ENCODE results near the gene DDC.
"Not testable (repeated sequence)": the region's sequence is repeated elsewhere in the genome, so short reads cannot be mapped to it uniquely, and the experiment has no call there.

DDC gene

DNA sequence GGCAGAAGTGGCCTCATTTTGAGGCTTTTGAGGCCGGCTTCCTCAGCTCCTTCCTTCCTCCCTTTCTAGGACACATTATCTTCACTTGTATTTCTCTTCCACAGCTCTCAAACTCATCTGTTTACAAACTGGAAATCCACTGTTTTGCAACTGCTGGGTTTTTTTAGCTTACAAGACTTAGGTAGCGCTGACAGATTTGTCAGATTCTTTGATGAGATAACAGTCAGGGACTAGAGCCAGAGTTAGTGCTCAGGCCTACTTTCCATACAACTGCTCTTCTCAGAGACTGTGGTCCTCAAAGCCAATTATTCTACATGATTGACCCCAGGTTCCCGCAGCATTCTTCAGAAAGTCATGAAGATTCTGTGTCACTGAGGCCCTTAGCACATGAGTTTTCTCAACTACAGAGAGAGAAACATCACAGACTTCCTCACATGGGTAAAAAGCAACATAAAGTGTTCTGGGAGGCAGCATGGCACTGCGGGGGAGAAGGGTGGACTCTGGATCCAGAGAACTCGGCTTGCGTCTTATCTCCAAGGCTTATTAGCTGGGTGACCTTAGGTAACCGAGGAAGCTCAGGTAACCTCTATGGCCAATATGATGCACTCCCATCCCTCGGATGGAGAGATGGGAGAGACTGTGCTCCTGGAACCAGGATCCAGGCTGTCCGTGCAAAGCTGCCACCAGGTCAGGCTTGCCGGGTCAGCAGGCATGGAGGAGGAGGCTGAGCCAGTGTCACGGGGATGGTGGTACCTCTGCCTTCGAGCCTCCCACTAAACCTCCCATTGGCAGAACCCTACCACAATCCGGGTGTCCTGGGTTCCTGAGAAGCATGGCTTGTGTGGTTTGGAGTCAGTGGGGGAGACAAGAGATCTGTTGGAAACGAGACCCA lies 10.5 kb downstream of the DDC start:
- no peak for DNase-seq (ENCODE audit: low spot score)

DNA sequence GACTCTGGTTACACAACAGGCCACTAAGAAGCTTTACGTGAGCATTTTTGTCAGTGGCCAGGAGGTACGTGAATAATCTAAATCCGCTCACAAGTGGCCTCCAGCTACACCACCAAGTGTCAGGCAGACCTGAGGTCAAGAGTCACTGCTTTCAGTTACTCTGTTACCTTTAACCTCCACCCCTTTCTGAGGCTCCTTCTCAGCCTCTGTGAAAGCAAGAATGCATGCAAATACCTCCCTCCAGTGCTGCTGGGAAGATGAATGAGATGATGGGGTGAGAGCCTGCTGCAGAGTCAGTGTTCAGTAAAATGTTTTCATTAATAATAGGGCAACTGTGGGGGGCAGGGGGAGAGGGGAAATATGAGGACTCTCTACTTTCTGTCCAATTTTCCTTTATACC lies 11.2 kb downstream of the DDC start:
- DNase-seq (ENCODE audit: low spot score): no peak

DNA sequence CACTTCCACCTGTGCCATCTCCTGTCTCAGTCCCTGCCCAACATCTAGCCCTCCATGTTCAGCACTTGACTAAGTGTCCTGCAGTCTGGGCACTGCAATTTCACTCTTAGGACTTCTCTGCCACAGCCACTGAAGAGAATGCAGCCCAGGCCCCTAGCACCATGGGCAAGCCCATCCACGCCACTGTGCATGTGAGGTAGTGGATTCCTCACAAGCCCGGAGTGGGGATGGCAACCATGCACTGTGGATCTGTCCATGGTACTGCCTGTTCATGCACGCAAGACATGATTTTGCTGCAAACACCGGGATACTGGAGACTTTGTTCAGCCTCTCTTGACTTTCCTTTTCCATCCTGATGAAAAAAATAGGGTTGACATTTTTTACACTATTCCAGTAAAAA lies 12.3 kb downstream of the DDC start:
- DNase-seq (ENCODE audit: low spot score): peak; percentile 54

DNA sequence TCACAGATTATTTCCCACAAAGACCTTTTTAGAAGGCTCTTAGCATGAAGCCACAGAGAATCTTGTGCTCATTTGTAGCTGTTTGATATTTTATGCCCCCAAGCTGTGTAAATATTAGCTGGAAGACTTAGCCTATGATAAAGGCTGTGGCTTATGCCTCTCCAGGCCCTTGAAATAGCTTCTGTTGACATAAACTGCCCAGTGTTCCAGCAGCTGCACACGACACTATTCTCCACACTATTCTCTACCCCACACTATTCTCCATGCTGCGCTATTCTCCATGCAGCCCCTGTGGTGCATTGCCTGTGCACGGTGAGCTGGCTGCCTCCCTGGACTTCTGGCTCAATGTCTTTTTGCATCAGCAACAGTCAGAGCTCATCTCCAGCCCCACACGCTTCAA lies 13.1 kb downstream of the DDC start:
- no peak for DNase-seq (ENCODE audit: low spot score)

DNA sequence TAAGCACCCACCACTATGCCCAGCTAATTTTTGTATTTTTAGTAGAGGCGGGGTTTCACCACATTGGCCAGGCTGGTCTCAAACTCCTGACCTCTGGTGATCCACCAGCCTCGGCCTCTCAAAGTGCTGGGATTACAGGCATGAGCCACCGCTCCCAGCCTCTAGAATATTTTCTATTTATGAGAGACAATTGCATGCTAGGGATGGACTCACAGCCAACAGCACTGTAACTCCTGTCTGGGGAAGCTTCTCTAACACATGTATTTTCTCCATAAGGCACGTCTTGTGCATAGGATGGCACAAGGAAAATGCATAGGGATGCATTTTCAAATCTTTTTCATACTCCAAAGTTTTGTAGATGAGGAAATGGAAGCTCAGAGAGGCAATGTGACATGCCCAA lies 19.6 kb downstream of the DDC start:
- DNase-seq (ENCODE audit: low spot score): not testable (repeated sequence)

DNA sequence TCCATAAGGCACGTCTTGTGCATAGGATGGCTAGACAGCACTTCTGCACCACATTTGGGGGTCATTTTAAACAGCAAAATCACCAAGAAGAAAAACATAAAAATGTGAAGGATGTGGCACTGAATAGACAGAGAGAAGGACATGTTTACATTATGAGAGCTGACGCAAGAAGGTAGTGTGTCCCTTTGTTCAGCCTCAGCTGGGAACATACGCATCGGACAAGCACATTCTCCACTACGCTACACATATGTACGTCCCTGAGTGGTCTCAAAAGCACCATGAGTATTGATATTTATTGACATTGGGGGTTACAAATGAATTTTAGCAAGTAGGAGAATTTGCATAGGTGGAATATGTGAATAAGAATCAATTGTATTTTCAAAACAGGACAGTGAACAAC lies 20.2 kb downstream of the DDC start:
- no peak for DNase-seq (ENCODE audit: low spot score)

DNA sequence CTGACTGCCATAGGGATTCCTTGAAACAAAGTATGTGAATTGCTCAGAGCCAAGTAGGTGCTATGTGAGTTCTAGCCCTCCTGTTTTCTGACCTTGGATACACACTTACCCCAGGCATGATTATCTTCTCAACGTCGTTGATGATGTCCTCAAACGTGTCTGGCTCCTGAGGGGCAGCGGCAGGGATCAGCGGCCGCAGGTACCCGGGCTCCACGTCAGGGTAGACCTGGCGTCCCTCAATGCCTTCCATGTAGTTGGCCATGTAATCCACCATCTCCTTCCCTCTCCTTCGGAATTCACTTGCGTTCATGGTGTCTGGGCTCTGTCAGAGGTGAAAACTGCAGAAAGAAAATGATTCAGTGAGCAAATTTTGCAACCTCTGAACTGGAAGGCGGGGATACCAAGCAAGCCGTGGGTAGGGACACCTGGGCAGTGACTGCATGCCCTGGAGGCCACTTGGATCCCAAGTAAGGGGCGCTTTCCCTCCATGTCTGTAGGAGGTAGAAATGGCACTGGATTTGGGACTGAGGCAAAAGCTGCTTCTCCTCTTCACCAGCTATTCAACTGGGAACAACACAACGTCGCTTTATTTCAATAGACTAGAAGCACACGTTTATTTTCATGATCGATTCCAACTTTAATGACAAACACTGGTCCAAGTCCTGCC lies 21.3 kb downstream of the DDC start:
- no peak for DNase-seq (ENCODE audit: low spot score)

DNA sequence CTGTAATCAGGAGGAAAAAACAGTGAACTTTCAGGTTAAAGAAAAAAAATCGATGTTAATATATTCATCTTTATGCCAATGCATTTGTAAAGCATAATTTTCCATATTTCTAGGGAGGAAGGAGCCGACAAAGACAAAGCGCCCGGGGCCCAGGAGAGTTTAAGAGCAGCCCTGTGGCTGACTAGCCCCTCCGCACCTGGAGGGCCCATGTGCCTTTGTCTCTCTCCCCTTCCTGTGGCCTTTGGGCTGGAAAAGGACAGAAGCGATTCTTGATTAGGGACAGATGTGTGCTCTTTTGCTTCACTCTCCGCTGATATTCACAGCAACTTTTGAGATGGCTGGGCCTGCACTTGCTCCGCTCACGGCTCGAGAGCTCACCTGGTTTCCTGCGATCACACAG lies 23.1 kb downstream of the DDC start:
- no peak for DNase-seq (ENCODE audit: low spot score)

DNA sequence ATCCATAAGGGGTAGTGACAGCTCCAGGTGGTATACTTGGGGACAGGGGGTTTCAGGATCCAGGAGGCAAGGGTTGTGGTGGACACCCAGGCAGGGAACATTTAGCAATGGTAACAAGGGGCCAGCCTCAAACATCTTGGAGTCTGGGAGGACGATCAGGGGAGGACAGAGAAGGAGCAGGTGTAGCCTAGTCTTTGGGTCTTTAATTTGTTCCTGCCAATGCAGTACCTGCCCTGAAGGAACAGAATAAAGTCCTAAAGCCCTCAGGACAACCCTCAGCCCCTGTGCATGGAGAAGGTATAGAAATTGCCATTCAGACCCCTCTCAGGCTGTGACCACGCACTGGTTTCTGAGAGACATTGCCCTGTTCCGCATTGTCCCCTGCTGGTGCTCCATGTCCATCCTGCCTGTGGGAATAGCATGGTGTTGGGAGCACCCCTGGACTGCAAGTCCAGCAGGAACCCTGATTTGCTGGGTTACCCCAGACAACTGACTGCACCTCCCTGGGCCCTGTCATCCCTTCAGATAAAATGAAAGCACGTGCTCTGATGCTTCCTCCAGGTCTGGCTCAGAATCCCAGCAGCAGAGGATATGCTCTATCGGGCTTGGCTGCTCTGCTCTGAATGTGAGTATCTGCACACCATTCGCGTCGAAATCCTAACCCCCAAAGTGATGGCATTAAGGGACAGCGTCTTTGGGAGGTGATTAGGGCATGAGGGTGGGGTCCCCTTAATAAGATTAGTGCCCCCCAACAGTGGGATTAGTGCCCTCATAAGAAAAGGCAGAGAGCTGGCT lies 24.2 kb downstream of the DDC start:
- DNase-seq (ENCODE audit: low spot score): no peak

DNA sequence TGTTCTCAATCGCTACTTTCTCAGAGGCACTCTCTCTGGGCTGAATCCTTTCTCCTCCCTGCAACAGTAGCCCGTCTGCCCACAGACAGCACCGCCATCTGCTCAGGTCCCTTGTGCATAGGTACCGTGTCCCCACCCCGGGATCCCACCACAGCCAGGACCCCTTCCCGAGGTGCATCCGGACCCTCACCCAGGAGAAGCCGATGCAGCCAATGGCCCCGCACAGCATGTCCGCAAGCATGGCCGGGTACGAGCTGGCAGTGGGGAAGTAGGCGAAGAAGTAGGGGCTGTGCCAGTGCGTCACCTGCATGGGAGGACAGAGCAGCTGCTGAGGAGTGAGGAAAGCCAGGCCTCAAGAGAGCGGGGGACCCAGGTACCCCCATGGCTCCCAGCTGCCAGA lies 25.5 kb downstream of the DDC start:
- no peak for DNase-seq (ENCODE audit: low spot score)

DNA sequence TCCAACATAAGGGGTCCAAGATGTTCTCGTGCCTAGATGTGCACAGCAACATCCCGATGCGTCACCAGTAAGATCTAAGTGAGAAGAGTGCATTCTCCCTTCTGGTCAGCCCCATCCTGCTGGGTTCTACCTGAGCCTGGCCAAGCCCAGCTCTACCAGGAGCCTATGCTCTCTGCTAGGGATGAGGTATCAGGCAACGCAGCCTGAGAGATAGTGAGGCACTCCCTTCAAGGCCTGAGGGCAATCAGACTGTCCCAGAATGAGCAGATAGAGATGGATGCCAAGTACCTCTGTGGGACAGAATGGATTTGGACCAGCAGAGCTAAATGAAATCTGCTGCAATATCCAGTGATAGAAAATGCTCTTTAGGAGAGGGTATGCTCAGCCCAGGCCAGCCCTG lies 26.7 kb downstream of the DDC start:
- DNase-seq (ENCODE audit: low spot score): no peak

DNA sequence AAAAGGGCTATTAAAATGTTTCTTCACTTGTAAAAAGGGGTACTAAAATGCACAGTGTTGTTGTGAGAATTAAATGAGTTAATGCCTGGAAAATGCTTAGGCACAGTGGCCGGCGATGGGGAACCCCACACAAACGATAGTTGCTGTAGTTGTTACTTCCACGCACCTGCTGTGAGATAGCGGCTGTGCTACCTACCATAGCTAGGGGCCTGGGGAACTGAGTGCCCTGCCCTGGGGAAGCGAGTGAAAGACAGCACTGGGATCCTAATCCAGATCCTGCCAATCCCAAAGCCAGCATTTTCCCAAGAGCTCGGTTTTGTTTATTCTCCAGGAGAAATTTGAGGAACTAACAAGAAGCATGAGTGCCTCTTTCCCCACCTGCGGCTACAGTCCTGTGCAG lies 27.8 kb downstream of the DDC start:
- DNase-seq (ENCODE audit: low spot score): no peak

DNA sequence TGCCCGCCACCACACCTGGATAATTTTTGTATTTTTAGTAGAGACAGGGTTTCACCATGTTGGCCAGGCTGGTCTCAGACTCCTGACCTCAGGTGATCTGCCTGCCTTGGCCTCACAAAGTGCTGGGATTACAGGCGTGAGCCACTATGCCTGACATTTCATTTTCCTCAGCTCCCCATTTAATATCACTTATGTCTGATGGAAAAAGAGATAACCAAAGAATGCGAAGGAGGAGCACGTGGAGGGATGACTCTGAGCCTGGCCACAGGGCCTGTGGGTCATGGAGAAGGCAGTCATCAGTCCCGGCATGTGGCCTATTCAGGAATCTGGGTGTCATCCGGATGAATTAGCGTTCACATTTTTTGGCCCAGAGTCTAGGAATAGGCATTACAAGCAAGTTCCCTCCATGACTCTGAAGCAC lies 29.9 kb downstream of the DDC start:
- peak; percentile 64 for DNase-seq (ENCODE audit: low spot score)

DNA sequence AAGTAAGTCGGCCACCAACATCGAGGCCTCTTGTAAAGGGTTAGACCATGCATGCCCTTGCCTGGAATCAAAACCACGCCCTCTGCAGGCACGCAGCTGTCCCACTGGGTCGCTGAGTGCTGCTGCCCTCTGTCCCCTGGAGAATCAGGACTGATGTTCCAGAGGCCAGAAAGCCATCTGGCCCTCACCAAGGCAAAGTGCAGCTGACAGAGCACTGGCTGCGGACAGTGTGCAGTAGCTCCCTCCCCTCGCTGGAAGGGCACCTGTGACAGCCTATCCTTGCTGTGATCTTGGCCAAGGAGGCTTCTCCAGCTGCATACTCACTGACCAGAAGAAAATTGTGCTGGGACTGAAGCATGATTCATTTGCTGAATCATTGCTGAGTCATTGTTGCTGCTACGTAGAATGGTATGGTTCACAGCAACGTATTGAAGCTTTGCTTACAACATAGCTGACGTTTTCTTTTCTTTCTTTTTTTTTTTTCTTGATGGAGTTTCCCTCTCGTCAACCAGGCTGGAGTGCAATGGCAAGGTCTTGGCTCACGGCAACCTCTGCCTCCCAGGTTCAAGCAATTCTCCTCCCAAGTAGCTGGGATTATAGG lies 30.4 kb downstream of the DDC start:
- DNase-seq (ENCODE audit: low spot score): peak; percentile 84

DNA sequence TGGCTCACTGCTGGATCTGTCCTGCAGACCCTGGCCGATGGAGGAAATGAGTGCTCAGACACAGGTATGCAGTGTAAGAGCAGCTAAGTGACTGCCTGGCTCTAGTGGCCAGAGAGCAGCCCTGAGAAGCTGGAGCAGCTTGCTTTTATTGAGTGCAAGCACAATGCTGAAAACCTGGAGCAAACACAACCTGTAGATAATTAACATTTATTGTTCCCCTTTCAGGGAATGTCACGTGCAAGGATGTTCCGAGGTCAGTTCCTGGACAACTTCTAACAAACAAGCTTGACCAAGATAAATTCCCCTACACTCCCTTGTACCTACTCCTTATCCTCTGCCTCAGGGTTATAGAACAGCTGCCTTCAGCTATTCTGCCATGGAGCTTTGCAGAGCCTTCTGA lies 31.3 kb downstream of the DDC start:
- no peak for DNase-seq (ENCODE audit: low spot score)

DNA sequence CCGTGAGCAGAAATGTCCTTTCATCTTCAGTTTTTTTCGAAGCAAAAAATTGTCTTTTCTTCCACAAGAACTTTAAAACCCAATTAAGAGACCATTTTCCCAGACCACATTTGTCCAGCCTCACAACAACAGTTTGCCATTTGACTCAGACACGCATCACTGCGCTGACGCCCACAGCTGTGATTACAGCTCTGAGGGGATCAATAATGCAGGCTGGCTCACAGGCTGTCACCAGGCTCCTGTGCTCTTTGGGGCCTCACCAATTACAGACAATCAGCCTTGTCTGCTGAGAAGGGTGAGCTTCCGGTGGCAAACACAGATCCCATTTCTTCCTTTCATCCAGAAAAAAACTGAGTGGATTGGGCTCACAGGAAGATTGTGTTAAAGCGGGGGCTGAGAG lies 33.3 kb downstream of the DDC start:
- no peak for DNase-seq (ENCODE audit: low spot score)

DNA sequence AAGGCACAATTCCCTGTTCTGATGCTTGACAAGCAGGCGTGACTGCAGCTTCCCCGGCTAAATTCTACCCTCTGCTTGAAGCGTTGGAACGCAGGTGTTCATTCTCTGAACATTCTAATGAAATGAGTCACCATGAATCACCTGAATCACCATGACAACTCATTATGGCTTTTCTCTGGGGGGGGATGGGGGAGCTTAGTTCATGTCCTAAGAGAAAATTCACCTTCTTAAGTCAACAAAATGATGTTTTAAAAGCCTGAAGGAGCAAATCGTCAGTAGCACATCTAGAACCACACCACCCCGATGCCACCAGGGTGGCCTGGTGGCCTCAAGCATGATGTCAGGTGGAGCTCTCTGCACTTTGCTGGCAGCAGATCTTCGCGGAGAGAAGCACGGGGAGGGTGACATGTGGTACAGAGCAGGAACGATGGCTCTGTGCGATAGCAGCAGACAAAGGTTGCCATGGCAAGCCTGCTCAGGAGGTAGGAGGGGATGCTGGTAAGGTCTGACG lies 33.7 kb downstream of the DDC start:
- no peak for DNase-seq (ENCODE audit: low spot score)

DNA sequence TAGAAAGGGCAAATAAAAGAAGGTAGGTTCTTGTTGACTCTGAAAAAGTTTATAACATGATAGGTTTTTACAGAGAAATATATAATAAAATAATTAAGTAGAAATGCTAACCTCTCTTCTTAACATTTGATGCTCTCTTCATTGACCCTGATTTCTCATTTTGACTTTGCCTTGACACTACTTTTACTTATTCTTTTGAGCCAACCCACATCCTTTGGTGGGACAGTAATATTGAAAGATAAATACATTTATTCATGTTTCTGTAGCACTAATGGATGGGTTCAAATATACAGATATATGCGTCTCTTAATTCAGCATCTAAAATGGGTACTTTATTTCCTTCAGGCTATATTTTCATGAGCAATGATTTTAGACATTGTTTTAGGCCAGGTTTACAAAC lies 34.4 kb downstream of the DDC start:
- no peak for DNase-seq (ENCODE audit: low spot score)

DNA sequence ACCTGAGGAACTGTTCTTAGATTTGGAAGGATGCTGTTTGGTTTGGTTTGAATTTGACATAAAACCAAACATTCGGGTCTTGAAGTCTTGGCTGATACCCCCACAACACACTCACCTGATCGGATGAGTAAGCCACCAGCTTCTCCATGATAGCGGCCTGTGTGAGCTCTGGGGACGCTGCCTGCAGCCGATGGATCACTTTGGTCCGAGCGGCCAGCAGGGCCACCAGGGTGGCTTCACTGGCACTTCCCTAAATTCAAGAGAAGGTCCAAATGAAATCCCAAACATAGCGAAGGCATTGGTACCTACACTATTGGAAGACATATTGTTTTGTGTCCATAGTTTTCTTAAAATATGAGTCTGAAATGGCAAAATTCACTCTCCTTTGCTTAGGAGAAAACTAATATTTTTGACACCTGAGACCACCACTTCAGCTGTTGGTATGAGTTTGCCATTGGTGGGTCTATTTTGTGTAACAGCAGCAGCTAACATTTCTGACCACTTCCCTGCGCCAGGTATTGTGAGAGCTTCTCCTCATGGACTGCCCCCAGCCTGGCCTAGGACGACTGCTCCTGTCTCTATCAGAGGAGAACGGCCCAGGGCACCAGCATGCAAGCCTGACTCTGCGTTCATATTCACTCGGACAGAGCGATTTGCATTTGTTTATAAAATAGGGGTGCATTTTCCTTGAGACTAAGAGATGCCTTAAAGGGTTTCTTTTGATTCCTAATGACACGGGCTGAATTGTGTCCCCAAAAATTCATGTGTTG lies 35.9 kb downstream of the DDC start:
- DNase-seq (ENCODE audit: low spot score): no peak

DNA sequence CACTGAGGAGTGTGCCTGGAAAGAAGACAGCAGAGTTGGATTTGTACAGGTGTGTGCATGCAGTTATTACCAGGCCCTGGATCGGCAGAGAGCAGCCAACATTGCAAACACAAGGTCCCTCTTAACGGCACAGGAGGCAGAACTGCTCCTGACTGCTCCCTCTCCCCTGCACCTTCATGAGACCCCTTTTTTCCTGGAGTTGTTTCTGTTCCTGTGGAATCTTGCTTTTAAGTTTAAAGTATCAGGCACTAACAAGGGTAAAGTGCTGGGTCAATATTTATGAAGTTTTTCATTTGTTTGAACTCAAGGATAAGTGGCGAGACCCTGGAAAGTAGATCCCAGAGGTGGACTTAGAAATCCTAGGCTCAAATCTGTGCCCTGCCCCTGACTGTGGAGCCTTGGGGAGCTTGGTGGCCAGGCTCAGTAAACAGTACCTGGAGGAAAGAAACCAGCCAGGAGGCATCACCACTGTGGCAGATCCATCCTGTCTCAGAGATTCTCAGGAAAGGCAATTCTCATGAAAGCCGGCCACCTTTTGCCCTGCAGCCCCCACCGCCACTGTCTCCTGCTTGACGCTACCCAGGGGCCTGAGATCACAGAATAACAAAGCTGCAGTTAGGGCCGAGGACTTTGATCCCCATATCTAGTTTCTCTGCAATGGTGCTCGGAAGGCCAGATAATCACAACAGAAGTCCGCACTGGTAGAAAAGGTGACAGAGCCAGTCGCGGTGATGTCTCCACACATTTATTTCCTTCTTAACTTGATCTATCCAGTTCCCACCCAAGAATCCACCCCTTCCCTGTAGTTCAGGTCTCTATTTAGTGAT lies 36.7 kb downstream of the DDC start:
- no peak for DNase-seq (ENCODE audit: low spot score)

DNA sequence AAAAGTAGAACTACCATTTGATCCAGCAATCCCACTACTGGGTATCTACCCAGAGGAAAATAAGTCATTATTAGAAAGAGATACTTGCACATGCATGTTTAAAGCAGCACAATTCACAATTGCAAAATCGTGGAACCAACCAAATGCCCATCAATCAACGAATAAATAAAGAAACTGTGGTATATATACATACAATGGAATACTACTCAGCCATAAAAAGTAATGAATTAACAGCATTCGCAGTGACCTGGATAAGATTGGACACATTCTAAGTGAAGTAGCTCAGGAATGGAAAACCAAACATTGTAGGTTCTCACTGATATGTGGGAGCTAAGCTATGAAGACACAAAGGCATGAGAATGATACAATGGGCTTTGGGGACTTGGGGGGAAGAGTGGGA lies 45.9 kb downstream of the DDC start:
- DNase-seq (ENCODE audit: low spot score): not testable (repeated sequence)

All from AG08396 (cell line).